Vagina (tissue), 2 donors: ENCODE measurements around the gene TJP1.

Source experiments
- POLR2A ChIP-seq, 2 donors: fragments of 450-650 bp; IDR thresholded peaks; one replicate each; pipeline ENCODE4 v1.6.1; 2017; ENCODE audit warnings: antibody characterized with exemption in 2 of 2, mild to moderate bottlenecking in 2 of 2, moderate library complexity in 2 of 2
- TF ChIP-seq, protein P1 (sequence below), 3 experiments: fragments of 450-650 bp in 2 of 3; fragments of 200-600 bp in 1 of 3; sonication (generic) in 1 of 3; IDR thresholded peaks; one replicate each; pipeline ENCODE4 v1.5.1; 2017 to 2019; ENCODE audit warnings: antibody characterized with exemption in 3 of 3, mild to moderate bottlenecking in 2 of 3, moderate library complexity in 2 of 3

DNA sequence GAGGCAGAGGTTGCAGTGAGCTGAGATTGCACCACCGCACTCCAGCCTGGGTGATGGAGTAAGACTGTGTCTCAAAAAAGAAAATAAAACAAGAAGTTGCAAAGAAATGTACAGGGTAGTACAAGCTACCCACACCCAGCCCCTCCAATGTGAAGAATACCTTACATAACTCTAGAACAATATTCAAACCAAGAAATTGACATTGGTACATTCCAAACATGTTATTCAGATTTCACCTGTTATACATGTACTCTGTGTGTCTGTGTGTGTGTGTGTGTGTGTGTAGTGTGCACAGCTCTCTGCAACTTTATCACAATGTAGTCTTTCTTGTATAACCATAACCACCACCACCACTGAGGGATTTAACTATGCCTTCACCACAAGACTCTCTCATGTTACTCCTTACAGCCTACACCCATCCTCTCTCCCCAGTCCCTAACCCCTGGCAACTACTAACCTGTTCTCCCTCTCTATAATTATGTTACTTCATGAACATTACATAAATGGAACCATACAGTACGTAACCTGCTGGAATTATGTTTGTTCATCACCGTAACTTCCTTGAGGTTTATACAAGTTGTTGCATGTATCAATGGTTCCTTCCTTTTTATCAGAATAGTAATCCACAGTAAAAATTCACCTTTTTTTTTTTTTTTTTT is 16.2 kb upstream of the TJP1 start:
- TF ChIP-seq, protein P1, sequence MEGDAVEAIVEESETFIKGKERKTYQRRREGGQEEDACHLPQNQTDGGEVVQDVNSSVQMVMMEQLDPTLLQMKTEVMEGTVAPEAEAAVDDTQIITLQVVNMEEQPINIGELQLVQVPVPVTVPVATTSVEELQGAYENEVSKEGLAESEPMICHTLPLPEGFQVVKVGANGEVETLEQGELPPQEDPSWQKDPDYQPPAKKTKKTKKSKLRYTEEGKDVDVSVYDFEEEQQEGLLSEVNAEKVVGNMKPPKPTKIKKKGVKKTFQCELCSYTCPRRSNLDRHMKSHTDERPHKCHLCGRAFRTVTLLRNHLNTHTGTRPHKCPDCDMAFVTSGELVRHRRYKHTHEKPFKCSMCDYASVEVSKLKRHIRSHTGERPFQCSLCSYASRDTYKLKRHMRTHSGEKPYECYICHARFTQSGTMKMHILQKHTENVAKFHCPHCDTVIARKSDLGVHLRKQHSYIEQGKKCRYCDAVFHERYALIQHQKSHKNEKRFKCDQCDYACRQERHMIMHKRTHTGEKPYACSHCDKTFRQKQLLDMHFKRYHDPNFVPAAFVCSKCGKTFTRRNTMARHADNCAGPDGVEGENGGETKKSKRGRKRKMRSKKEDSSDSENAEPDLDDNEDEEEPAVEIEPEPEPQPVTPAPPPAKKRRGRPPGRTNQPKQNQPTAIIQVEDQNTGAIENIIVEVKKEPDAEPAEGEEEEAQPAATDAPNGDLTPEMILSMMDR (IDR thresholded peaks at IDR 0.05), result no peak
- TF ChIP-seq POLR2A (IDR thresholded peaks at IDR 0.05), result no peak
